DOHH2 (cell line): ENCODE data around the gene UBASH3A.
"Not testable (repeated sequence)": the region's sequence is repeated elsewhere in the genome, so short reads cannot be mapped to it uniquely, and the experiment has no call there.

ENCODE experiments used
- EZH2phosphoT487 ChIP-seq: fragments of 200-600 bp; sonication (generic); IDR thresholded peaks from 2 replicates; pipeline ENCODE4 v1.6.1; 2017; ENCODE audit warnings: borderline replicate concordance, mild to moderate bottlenecking, antibody characterized with exemption, low read length, moderate library complexity, mixed read lengths
- TF ChIP-seq, protein P1 (sequence below): fragments of 200-600 bp; sonication (generic); IDR thresholded peaks from one replicate; pipeline ENCODE4 v1.5.1; 2014; ENCODE audit warnings: antibody characterized with exemption, mild to moderate bottlenecking, low read depth, low read length; ENCODE audit not compliant: poor library complexity, severe bottlenecking

DNA sequence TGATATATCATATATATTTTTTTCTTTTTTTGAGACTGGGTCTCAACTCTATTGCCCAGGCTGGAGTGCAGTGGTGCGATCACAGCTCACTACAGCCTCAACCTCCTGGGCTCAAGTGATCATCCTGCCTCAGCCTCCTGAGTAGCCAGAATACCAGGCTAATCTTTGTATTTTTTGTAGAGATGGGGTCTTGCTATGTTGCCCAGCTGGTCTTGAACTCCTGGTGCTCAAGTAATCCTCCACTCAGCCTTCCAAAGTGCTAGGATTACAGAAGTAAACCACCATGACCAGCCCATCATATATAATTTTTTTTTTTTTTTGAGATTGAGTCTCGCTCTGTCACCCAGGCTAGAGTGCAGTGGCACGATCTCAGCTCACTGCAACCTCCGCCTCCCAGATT, 66.0 kb downstream of the UBASH3A start:
- TF ChIP-seq, protein P1, sequence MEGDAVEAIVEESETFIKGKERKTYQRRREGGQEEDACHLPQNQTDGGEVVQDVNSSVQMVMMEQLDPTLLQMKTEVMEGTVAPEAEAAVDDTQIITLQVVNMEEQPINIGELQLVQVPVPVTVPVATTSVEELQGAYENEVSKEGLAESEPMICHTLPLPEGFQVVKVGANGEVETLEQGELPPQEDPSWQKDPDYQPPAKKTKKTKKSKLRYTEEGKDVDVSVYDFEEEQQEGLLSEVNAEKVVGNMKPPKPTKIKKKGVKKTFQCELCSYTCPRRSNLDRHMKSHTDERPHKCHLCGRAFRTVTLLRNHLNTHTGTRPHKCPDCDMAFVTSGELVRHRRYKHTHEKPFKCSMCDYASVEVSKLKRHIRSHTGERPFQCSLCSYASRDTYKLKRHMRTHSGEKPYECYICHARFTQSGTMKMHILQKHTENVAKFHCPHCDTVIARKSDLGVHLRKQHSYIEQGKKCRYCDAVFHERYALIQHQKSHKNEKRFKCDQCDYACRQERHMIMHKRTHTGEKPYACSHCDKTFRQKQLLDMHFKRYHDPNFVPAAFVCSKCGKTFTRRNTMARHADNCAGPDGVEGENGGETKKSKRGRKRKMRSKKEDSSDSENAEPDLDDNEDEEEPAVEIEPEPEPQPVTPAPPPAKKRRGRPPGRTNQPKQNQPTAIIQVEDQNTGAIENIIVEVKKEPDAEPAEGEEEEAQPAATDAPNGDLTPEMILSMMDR, result not testable (repeated sequence)
- not testable (repeated sequence) for TF ChIP-seq EZH2phosphoT487
